Esophagus squamous epithelium (tissue), 5 donors: Measurements from ENCODE around the gene SRGAP3. TPM values are rescaled to one million over a fixed set of nuclear protein-coding genes. Genes with fewer than 3 reads are reported as not detected.

Experiments used
- DNase-seq: peaks from one replicate; lab custom pipeline; 2025; lab: John Stamatoyannopoulos, UW
- H3K27ac ChIP-seq, 4 donors: fragments of 200-600 bp; sonication (generic); one replicate each; pipeline ENCODE4 v1.5.1; 2016 to 2019; ENCODE audit warnings: mild to moderate bottlenecking in 1 of 4
- H3K27me3 ChIP-seq, 4 donors: fragments of 200-600 bp; sonication (generic); 1 replicate in 3 of 4; 2 replicates in 1 of 4; pipeline versions ENCODE4 v1.5.1 to v1.6.0; 2017 to 2021; ENCODE audit warnings: antibody characterized with exemption in 1 of 4
- H3K36me3 ChIP-seq, 3 donors: fragments of 200-600 bp; sonication (generic); one replicate each; pipeline ENCODE4 v1.5.1; 2016 to 2019
- H3K4me1 ChIP-seq, 3 donors: fragments of 200-600 bp; sonication (generic); one replicate each; pipeline ENCODE4 v1.5.1; 2017 to 2019
- H3K4me3 ChIP-seq, 4 donors: fragments of 200-600 bp; sonication (generic); 1 replicate in 3 of 4; 2 replicates in 1 of 4; pipeline ENCODE4 v1.5.1; 2016 to 2019; ENCODE audit warnings: mild to moderate bottlenecking in 2 of 4, moderate library complexity in 1 of 4
- H3K9me3 ChIP-seq, 3 donors: fragments of 200-600 bp; sonication (generic); one replicate each; pipeline ENCODE4 v1.5.1; 2016 to 2019
- POLR2A ChIP-seq, 4 donors: fragments of 450-650 bp; IDR thresholded peaks; one replicate each; pipeline ENCODE4 v1.6.1; 2017; ENCODE audit warnings: antibody characterized with exemption in 4 of 4, mild to moderate bottlenecking in 4 of 4, moderate library complexity in 3 of 4
- WGBS, 2 donors: methylation state at CpG; one replicate each; pipeline ENCODE4 v1.1.5; 2018; 5-methylcytosine and 5-hydroxymethylcytosine counted together
- intact Hi-C: fragments of 100-400 bp; cut with DNase I; formaldehyde crosslinking; loops from one replicate; pipeline ENCODE4 v1.15.0; 2022
- total RNA-seq, 4 donors: library from RNA; depleted of rRNA; stranded (reverse); fragments of >200 nt; gene quantifications; one replicate each; pipeline ENCODE4 v1.1.0, GENCODE V29; 2016
- TF ChIP-seq, protein P1 (sequence below), 6 experiments: fragments of 450-650 bp in 4 of 6; fragments of 200-600 bp in 2 of 6; sonication (generic) in 2 of 6; IDR thresholded peaks; one replicate each; pipeline ENCODE4 v1.5.1; 2016 to 2019; ENCODE audit warnings: antibody characterized with exemption in 6 of 6, mild to moderate bottlenecking in 4 of 6, moderate library complexity in 4 of 6
- donor health status: DM: yes; HTN: yes; CAD: no.

SRGAP3 gene
- total RNA-seq, 4 donors from 2014 or later = 4.0 to 15.8 (median 6.6) TPM

DNA sequence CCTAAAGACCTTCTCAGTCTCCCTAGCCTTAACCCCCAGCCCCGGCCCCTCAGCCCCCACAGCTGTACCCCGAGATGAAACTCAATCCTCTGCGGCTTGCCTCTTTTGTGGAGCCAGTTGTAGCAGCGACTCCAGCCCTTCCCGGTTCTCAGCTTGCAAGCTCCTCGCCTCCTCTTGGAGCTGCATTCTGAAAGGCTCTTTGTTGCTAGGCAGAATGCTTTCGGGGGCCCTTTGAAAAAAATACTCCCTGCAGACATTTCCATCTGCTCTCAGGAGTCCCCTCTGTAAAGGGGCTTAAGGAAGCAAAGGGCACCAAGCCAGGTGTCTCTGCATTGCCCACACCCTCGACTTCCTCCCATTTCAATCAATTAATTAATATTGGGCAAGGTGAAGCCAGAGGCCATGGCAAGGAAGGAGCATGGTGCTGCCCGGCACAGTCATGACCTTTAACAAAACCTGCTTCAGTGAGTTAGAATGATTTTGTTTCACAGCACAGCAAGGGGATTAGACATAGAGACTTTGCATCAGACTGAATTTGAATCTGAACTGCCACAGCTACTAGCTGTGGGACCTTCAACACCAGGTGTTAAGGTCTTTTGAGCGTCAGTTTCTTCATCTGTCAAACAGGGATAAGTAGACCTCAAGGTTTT lies 65.5 kb downstream of the SRGAP3 start:
- DNase-seq = no peak
- 64 to 77% methylated on average over 10 of the region's 10 CpGs for WGBS, 2 donors
- TF ChIP-seq, protein P1, sequence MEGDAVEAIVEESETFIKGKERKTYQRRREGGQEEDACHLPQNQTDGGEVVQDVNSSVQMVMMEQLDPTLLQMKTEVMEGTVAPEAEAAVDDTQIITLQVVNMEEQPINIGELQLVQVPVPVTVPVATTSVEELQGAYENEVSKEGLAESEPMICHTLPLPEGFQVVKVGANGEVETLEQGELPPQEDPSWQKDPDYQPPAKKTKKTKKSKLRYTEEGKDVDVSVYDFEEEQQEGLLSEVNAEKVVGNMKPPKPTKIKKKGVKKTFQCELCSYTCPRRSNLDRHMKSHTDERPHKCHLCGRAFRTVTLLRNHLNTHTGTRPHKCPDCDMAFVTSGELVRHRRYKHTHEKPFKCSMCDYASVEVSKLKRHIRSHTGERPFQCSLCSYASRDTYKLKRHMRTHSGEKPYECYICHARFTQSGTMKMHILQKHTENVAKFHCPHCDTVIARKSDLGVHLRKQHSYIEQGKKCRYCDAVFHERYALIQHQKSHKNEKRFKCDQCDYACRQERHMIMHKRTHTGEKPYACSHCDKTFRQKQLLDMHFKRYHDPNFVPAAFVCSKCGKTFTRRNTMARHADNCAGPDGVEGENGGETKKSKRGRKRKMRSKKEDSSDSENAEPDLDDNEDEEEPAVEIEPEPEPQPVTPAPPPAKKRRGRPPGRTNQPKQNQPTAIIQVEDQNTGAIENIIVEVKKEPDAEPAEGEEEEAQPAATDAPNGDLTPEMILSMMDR (IDR thresholded peaks at IDR 0.05) = no peak
- TF ChIP-seq POLR2A (IDR thresholded peaks at IDR 0.05) = no peak

DNA sequence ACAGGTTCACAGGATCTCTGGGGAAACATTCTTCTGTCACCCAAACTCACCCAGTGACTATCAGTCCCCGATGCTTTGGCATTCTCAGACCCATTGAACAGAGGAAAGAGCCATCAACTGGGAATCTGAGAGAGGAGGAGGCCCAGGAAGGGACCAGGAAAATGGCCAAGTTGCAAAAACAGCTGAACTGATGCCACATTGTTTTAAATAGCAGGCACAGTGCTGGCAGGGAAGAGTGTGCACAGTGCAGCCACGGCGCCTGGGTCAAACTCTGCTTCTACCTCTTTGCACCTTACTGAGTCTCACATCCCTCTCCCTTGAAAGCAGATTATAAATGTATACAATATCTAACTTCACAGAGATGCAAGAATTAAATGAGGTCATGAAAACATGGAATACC lies 66.4 kb downstream of the SRGAP3 start:
- DNase-seq = no peak
- TF ChIP-seq, protein P1 (IDR thresholded peaks at IDR 0.05) = no peak
- no peak for TF ChIP-seq POLR2A (IDR thresholded peaks at IDR 0.05)
- peaks cover 0 to 16% (median 7%) of the 10 kb centered on the region in 3 donors for H3K4me1 ChIP-seq
- no peaks in the 10 kb centered on the region for H3K9me3 ChIP-seq
- intact Hi-C loops = no loop called here
- no peaks in the 10 kb centered on the region for H3K36me3 ChIP-seq
- H3K4me3 ChIP-seq = no peak overlapping the region
- H3K27me3 ChIP-seq = no peaks in the 10 kb centered on the region
- 62 to 66% methylated on average over 3 of the region's 3 CpGs for WGBS, 2 donors
- no peak overlapping the region for H3K27ac ChIP-seq

More for the DNA sequence above, 65.5 kb downstream of the SRGAP3 start:
- Histone ChIP-seq H3K36me3 (no peaks in the 10 kb centered on the region), H3K9me3 (no peaks in the 10 kb centered on the region), H3K4me3 (no peak overlapping the region), H3K27me3 (no peaks in the 10 kb centered on the region), H3K27ac (no peak overlapping the region), H3K4me1 (peaks cover 0 to 16% (median 7%) of the 10 kb centered on the region in 3 donors)
- intact Hi-C loops = no loop called here

DNA sequence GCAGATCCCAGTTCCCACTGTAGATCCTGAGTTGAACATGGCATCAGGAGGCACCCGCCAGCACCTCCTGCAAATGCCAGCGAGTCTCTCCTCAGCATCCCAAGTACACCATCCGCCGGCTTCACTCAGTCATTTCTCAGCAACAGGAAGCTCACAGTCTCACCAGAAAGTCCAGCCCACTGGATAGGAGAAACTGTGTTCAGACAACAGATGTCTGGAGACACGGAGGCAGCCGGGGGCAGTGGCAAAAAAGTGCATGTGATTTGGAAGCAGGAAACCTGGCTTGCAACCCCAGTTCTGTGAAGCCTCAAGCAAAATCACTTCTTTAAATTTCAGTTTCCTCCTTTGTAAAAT lies 68.7 kb downstream of the SRGAP3 start:
- no peak for DNase-seq
- intact Hi-C loops = no loop called here
- Histone ChIP-seq H3K27me3 (no peaks in the 10 kb centered on the region), H3K9me3 (no peaks in the 10 kb centered on the region), H3K4me3 (no peak overlapping the region), H3K36me3 (no peaks in the 10 kb centered on the region), H3K27ac (peak overlapping the region in 1 of 4 donors; percentile 32), H3K4me1 (peaks cover 0 to 19% (median 7%) of the 10 kb centered on the region in 3 donors)
- WGBS, 2 donors = 47 to 85% methylated on average over 3 to 4 of the region's 6 CpGs
- TF ChIP-seq POLR2A (IDR thresholded peaks at IDR 0.05) = no peak
- TF ChIP-seq, protein P1 (IDR thresholded peaks at IDR 0.05) = no peak

DNA sequence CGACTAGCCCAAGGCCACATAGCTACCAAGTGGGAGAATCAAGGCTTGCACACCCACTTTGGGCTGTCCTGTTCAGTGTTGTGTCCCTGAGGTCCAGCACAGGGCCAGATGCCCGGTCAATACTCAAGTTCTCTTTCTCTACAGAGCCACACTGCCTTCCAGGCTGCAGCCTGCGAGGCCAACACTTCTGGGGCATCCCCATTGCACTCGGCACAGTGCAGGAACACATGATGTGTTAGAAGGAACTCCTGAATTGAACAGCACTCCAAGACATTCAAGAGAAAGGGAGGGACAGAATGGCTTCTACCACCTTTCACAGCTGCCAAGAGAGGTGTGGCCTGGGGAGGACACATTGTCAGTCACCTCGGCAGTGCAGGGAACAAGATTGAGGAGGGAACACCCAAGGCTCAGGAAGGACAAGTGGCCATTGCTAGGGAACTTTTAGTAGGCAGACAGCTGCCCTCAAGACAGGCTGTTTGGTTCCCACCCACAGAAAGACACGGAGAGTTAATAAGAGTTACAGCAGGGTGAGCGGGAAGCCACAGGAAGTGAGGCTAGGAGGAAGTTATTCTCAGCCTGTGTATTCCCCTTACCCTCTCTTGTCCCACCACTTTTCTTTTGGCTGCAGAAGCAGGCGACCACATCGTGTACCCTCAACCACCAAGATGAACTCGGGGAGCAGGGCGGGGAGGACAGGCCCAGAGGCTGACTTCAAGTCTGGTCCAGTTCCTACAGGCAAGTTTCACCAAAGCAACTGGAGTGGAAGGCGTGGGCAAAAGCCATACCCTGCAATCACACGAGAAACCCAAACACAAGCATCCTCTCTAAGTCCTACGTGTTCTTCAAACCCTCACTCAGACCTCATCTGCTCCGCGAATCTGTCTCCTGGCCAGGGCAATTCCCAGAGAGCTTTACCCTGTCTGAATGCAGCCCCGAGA lies 69.4 kb downstream of the SRGAP3 start:
- Histone ChIP-seq H3K27ac (peak overlapping the region in 2 of 4 donors; percentile 0 to 32), H3K4me3 (peak overlapping the region in 1 of 4 donors; percentile 3), H3K27me3 (no peaks in the 10 kb centered on the region), H3K36me3 (no peaks in the 10 kb centered on the region), H3K9me3 (no peaks in the 10 kb centered on the region), H3K4me1 (peaks cover 0 to 26% (median 7%) of the 10 kb centered on the region in 3 donors)
- 54 to 55% methylated on average over 13 to 14 of the region's 17 CpGs for WGBS, 2 donors
- no peak for DNase-seq
- intact Hi-C loops = no loop called here
- no peak for TF ChIP-seq POLR2A (IDR thresholded peaks at IDR 0.05)
- TF ChIP-seq, protein P1 (IDR thresholded peaks at IDR 0.05) = no peak

DNA sequence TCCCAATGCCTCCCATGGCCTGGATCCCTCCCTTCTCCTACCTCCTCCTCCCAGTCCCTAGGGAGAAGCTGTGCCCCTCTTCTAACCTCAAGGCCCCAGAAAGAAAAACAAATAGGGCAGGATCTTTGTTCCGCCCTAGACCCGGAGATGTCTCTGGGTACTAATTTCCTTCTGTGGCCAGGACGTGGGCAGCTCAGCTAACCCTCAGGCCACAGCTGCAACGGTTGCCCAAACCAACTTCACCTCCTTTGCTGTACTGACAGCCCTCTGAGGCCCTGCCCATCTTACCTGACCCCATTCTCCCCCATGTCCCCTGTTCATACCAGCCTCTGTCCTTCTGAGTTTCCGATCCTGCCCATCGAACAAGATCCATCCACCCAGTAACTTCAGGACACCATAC lies 70.7 kb downstream of the SRGAP3 start:
- TF ChIP-seq, protein P1 (IDR thresholded peaks at IDR 0.05) = no peak
- TF ChIP-seq POLR2A (IDR thresholded peaks at IDR 0.05) = no peak
- Histone ChIP-seq H3K4me3 (no peak overlapping the region), H3K27ac (no peak overlapping the region), H3K4me1 (peaks cover 0 to 39% (median 7%) of the 10 kb centered on the region in 3 donors), H3K27me3 (no peaks in the 10 kb centered on the region), H3K36me3 (no peaks in the 10 kb centered on the region), H3K9me3 (no peaks in the 10 kb centered on the region)
- WGBS, 2 donors = 37 to 77% methylated on average over 4 to 6 of the region's 6 CpGs
- DNase-seq = no peak
- intact Hi-C loops = no loop called here
